K562 (cell line): Measurements from ENCODE around the gene POLR3E. TPM values are rescaled to one million over a fixed set of nuclear protein-coding genes. Genes with fewer than 3 reads are reported as not detected.

Experiments
- ARID2 ChIP-seq: fragments of 450-650 bp; IDR thresholded peaks from 2 replicates; pipeline ENCODE4 v1.6.1; 2017; ENCODE audit warnings: antibody characterized with exemption, mild to moderate bottlenecking
- LCOR ChIP-seq: sonication (generic); formaldehyde crosslinking; IDR thresholded peaks from 2 replicates; pipeline ENCODE4 v1.8.0; 2022; ENCODE audit warnings: mild to moderate bottlenecking, missing genetic modification reagents
- NCOA1 ChIP-seq: fragments of 450-650 bp; IDR thresholded peaks from 2 replicates; pipeline ENCODE4 v1.6.1; 2016; ENCODE audit warnings: low read depth
- NONO ChIP-seq, 2 experiments: fragments of 200-400 bp in 1 of 2; fragments of 450-650 bp in 1 of 2; formaldehyde crosslinking in 1 of 2; IDR thresholded peaks; 2 replicates each; pipeline ENCODE4 v1.6.1; 2017; ENCODE audit warnings: low read depth in 2 of 2, mild to moderate bottlenecking in 2 of 2, moderate library complexity in 2 of 2, low read length in 1 of 2
- PTTG1 ChIP-seq: fragments of 450-650 bp; IDR thresholded peaks from 2 replicates; pipeline ENCODE4 v1.6.1; 2016; ENCODE audit warnings: low read depth, mild to moderate bottlenecking, missing genetic modification characterization, missing compliant biosample characterization
- SMAD2 ChIP-seq: fragments of 150-350 bp; IDR thresholded peaks from 2 replicates; pipeline ENCODE4 v1.6.1; 2014; ENCODE audit warnings: low read depth, mild to moderate bottlenecking, low read length
- SMAD3 ChIP-seq: fragments of 450-650 bp; formaldehyde crosslinking; conservative IDR thresholded peaks from 2 replicates; pipeline ENCODE4 v1.4.0; 2020; ENCODE audit warnings: mild to moderate bottlenecking
- ZNF444 ChIP-seq: fragments of 250-450 bp; sonication (Bioruptor Pico); IDR thresholded peaks from 2 replicates; pipeline ENCODE4 v1.4.0; 2020; ENCODE audit warnings: mild to moderate bottlenecking, moderate library complexity
- ZNF551 ChIP-seq: fragments of 250-450 bp; sonication (Bioruptor Pico); IDR thresholded peaks from 2 replicates; pipeline ENCODE4 v1.5.0; 2021; ENCODE audit warnings: mild to moderate bottlenecking, moderate library complexity
- polyA plus RNA-seq, 8 experiments: library from polyadenylated mRNA; depleted of rRNA in 4 of 8; stranded (reverse) in 5 of 8; unstranded in 3 of 8; fragments of >200 nt; fragmentation: Nextera tagmentation in 2 of 8; fragmentation: Illumina TruSeq in 1 of 8; extraction: Ambion mirVana in 2 of 8; extraction: Trizol in 1 of 8; gene quantifications; 2 replicates each; pipeline versions ENCODE4 v1.2.1 to v1.2.3, GENCODE V29; 2011 to 2014; ENCODE audit warnings: inconsistent platforms in 1 of 8, missing spikeins in 1 of 8
- total RNA-seq, 7 experiments: library from RNA; depleted of rRNA in 6 of 7; stranded (reverse); fragments of >200 nt in 6 of 7; fragmentation: Illumina TruSeq in 2 of 7; extraction: Trizol in 2 of 7; gene quantifications; 2 replicates each; pipeline versions ENCODE4 v1.2.1 to v1.2.3, GENCODE V29; 2011 to 2021; ENCODE audit warnings: low replicate concordance in 1 of 7
- TF ChIP-seq, protein P1 (sequence below): fragments of 250-450 bp; sonication (Bioruptor Pico); IDR thresholded peaks from 2 replicates; pipeline ENCODE4 v1.9.0; 2021; ENCODE audit warnings: mild to moderate bottlenecking, inconsistent platforms
- TF ChIP-seq, protein P2 (sequence below): fragments of 250-450 bp; sonication (Bioruptor Pico); IDR thresholded peaks from 2 replicates; pipeline ENCODE4 v1.4.0; 2020
- TF ChIP-seq, protein P3 (sequence below): fragments of 250-450 bp; sonication (Bioruptor Pico); IDR thresholded peaks from 2 replicates; pipeline ENCODE4 v1.4.0; 2020; ENCODE audit warnings: mild to moderate bottlenecking, moderate library complexity
- TF ChIP-seq, protein P4 (sequence below): fragments of 450-650 bp; IDR thresholded peaks from 2 replicates; pipeline ENCODE4 v1.6.1; 2016; ENCODE audit warnings: mild to moderate bottlenecking
- TF ChIP-seq, protein P5 (sequence below): fragments of 250-450 bp; sonication (Bioruptor Pico); IDR thresholded peaks from 2 replicates; pipeline ENCODE4 v1.8.0; 2021; ENCODE audit warnings: moderate library complexity, mild to moderate bottlenecking, inconsistent platforms
- TF ChIP-seq, protein P6 (sequence below): sonication (generic); IDR thresholded peaks from 2 replicates; pipeline ENCODE4 v1.6.1; 2016

Gene POLR3E
- total and polyA plus RNA-seq, 9 of the 15 experiments (the other 6 are each of a cell fraction or from before 2014, with no cell fraction given) = 17.7 to 151 (median 82.6) TPM

GRCh38 chr16:22297871-22298733 lies 893 bp downstream of the POLR3E start (continued):
- TF ChIP-seq, protein P1, sequence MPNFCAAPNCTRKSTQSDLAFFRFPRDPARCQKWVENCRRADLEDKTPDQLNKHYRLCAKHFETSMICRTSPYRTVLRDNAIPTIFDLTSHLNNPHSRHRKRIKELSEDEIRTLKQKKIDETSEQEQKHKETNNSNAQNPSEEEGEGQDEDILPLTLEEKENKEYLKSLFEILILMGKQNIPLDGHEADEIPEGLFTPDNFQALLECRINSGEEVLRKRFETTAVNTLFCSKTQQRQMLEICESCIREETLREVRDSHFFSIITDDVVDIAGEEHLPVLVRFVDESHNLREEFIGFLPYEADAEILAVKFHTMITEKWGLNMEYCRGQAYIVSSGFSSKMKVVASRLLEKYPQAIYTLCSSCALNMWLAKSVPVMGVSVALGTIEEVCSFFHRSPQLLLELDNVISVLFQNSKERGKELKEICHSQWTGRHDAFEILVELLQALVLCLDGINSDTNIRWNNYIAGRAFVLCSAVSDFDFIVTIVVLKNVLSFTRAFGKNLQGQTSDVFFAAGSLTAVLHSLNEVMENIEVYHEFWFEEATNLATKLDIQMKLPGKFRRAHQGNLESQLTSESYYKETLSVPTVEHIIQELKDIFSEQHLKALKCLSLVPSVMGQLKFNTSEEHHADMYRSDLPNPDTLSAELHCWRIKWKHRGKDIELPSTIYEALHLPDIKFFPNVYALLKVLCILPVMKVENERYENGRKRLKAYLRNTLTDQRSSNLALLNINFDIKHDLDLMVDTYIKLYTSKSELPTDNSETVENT (CRISPR knock-in tag) = no peak
- TF ChIP-seq, protein P2, sequence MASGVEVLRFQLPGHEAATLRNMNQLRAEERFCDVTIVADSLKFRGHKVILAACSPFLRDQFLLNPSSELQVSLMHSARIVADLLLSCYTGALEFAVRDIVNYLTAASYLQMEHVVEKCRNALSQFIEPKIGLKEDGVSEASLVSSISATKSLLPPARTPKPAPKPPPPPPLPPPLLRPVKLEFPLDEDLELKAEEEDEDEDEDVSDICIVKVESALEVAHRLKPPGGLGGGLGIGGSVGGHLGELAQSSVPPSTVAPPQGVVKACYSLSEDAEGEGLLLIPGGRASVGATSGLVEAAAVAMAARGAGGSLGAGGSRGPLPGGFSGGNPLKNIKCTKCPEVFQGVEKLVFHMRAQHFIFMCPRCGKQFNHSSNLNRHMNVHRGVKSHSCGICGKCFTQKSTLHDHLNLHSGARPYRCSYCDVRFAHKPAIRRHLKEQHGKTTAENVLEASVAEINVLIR (CRISPR knock-in tag) = peak; percentile 85
- TF ChIP-seq NONO (IDR thresholded peaks at IDR 0.05; ENCODE audit: low read depth in 2 of 2, low read length in 1 of 2) (peak in 1 of 2 experiments; percentile 66; a peak in 1 of 4 replicates), NCOA1 (peak; percentile 94), SMAD3 (CRISPR knock-in tag) (peak; percentile 83), LCOR (CRISPR knock-in tag) (0 out of 2 replicates have a peak, but pooled peaks have one; percentile 63), ZNF551 (CRISPR knock-in tag) (0 out of 2 replicates have a peak, but pooled peaks have one; percentile 58), SMAD2 (no peak), PTTG1 (tag) (no peak), ZNF444 (CRISPR knock-in tag) (no peak), ARID2 (no peak)
- TF ChIP-seq, protein P3, sequence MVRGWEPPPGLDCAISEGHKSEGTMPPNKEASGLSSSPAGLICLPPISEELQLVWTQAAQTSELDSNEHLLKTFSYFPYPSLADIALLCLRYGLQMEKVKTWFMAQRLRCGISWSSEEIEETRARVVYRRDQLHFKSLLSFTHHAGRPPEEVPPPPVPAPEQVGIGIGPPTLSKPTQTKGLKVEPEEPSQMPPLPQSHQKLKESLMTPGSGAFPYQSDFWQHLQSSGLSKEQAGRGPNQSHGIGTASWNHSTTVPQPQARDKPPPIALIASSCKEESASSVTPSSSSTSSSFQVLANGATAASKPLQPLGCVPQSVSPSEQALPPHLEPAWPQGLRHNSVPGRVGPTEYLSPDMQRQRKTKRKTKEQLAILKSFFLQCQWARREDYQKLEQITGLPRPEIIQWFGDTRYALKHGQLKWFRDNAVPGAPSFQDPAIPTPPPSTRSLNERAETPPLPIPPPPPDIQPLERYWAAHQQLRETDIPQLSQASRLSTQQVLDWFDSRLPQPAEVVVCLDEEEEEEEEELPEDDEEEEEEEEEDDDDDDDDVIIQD (CRISPR knock-in tag) = no peak
- TF ChIP-seq, protein P4, sequence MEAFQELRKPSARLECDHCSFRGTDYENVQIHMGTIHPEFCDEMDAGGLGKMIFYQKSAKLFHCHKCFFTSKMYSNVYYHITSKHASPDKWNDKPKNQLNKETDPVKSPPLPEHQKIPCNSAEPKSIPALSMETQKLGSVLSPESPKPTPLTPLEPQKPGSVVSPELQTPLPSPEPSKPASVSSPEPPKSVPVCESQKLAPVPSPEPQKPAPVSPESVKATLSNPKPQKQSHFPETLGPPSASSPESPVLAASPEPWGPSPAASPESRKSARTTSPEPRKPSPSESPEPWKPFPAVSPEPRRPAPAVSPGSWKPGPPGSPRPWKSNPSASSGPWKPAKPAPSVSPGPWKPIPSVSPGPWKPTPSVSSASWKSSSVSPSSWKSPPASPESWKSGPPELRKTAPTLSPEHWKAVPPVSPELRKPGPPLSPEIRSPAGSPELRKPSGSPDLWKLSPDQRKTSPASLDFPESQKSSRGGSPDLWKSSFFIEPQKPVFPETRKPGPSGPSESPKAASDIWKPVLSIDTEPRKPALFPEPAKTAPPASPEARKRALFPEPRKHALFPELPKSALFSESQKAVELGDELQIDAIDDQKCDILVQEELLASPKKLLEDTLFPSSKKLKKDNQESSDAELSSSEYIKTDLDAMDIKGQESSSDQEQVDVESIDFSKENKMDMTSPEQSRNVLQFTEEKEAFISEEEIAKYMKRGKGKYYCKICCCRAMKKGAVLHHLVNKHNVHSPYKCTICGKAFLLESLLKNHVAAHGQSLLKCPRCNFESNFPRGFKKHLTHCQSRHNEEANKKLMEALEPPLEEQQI = 0 out of 2 replicates have a peak, but pooled peaks have one; percentile 36
- TF ChIP-seq, protein P5, sequence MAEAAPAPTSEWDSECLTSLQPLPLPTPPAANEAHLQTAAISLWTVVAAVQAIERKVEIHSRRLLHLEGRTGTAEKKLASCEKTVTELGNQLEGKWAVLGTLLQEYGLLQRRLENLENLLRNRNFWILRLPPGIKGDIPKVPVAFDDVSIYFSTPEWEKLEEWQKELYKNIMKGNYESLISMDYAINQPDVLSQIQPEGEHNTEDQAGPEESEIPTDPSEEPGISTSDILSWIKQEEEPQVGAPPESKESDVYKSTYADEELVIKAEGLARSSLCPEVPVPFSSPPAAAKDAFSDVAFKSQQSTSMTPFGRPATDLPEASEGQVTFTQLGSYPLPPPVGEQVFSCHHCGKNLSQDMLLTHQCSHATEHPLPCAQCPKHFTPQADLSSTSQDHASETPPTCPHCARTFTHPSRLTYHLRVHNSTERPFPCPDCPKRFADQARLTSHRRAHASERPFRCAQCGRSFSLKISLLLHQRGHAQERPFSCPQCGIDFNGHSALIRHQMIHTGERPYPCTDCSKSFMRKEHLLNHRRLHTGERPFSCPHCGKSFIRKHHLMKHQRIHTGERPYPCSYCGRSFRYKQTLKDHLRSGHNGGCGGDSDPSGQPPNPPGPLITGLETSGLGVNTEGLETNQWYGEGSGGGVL (CRISPR knock-in tag) = no peak
- TF ChIP-seq, protein P6, sequence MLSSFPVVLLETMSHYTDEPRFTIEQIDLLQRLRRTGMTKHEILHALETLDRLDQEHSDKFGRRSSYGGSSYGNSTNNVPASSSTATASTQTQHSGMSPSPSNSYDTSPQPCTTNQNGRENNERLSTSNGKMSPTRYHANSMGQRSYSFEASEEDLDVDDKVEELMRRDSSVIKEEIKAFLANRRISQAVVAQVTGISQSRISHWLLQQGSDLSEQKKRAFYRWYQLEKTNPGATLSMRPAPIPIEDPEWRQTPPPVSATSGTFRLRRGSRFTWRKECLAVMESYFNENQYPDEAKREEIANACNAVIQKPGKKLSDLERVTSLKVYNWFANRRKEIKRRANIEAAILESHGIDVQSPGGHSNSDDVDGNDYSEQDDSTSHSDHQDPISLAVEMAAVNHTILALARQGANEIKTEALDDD = peak; percentile 51
